DLD1 (cell line): ENCODE results near the gene SLC7A11.
"Not testable (repeated sequence)": the region's sequence is repeated elsewhere in the genome, so short reads cannot be mapped to it uniquely, and the experiment has no call there.

ENCODE experiments used
- in situ Hi-C: cut with HindIII; loops from 2 replicates; pipeline ENCODE4 v1.10.0; 2017; ENCODE audit warnings: low sequenced_read_pairs

Gene SLC7A11

DNA sequence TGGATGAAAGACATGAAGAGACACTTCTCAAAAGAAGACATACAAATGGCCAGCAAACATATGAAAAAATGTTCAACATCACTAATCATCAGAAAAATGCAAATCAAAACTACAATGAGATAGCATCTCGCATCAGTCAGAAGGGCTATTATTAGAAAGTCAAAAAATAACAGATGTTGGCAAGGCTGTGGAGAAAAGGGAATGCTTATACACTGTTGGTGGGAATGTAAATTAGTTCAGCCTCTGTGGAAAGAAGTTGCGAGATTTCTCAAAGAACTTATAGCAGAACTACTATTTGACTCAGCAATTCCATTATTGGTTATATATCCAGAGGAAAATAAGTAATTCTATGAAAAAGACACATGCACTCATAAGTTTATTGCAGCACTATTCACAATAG, 31.6 kb downstream of the SLC7A11 start:
- in situ Hi-C loops = not testable (repeated sequence)

DNA sequence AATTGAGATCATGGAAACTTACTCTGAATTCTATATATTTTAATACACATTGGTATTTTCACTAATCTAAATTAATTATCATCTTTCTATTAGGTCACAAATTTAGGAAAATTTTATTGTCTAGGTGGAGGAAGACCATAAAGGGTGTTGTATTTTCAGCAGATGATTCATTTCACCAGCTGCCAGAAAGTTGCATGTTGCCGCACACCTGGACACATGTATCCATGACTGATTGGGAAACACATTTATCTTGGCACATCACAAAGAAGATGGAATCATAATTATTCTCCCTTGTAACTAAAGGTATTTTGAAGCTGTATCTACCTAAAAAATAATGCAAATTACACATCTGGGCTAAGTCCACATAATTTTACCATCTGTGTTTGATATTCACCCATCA, 33.1 kb downstream of the SLC7A11 start:
- in situ Hi-C loops = no loop called here

DNA sequence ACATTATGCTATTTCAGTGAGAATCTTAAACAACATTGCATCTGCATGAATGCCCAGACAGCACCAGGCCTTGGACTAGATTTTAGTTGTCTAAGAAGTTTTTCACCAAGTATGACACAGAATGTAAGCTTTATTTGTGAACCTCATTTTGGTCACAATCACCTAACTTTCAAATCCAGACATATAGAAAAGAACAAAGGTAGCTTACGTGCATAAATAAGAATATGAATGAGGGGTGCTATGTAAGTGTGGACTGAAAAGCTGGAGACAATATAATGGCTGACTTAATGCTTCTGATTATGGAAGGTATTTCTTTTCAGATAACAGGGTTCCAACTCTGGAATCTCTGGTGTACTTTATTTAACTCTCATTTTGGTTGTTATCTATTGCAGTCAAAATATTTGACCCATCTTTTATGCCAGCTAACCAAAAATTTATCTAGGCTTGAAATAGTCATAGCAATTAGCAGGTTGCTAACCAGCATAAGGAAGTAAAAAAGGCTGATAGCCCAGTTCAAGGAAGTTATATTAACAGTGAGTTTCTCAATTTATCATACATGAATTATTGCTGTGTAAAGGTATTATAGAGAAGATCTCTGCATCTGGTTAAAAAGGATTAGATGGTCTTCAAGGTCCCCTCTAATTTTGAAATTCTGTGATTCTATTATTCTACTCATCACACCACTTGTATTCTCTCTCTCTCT, 36.5 kb downstream of the SLC7A11 start:
- in situ Hi-C loops = no loop called here

DNA sequence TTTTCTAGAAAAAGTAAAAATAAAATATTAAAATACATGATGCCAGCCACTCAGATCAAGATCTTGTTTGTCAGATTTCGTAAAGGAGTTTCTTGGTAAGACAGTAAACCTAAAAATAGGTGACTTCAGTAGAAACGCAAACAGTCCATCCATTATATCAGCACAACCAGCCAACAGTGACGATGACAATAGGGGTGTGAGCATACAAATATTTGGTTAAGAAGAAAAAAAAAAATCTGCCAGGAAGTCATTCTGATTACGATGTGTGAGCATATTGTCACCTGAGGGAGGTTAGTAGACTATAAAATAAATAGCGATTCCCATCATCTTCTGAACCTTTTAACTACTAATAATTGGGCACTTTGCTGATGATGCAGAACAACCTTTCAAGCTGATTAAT, 37.6 kb downstream of the SLC7A11 start:
- in situ Hi-C loops = no loop called here

DNA sequence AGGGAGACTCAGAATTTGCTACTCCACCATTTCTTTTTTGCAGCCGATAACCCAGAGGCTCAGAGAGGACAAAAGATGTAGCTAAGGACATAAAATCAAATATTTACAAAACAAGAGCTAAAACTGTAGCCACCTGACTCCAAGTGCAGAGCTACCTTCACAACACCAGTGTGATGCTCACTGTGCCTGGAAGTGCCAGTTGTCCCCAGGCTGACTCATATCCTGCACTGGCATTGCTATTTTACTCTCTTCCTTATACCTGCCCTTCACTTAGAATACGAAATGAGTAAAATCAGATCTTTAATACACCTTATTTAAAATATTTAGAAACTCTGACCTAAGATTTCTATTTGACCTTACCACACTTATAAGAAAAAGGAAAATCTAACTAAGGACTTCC, 39.5 kb downstream of the SLC7A11 start:
- in situ Hi-C loops = no loop called here

DNA sequence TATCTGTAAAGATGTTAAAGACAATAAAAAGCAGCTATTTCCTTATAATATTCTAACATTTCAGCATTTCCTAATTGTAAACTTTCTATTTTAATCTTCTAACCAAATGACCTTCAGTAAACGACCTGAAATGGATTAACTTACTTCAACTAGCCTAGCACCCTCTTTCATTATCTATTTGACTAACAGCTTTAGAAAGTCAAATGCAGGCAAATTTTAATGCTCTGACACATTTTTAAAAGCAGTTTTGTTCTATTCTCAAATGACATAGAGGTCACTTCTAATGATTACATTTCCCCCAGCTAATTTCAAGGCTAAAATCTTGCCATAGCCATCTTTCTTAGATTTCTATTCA, 41.9 kb downstream of the SLC7A11 start:
- in situ Hi-C loops = no loop called here

DNA sequence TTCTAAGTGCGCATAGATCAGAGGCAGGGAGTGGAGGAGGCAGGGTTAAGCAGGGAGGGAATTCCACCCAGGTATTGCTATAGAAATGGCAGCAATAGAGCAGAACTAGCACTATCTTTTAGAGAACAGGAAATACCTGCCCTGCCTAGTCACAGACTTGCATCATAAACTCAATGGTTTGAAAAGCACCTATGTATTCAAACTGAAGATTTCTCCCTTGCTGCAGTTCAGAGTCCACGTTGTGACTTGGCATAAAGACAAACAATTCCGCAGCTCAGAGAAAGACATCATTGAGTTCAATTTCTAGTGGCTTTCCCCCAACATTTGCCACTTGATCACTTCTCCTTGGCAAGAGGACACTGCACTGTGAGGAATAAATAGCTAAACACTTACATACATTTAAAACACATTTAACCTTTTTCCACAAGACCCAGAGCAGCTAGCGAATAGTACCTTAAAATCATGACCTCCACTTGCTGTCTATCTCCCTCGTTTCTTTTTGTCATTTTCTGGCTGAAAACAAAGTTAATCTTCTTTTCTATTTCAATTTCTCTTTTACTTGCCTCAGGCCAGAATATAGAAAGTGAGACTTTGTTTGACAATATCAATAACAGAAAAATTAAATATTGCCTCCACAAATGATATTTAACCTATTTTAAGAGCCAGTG, 42.4 kb downstream of the SLC7A11 start:
- in situ Hi-C loops = no loop called here

DNA sequence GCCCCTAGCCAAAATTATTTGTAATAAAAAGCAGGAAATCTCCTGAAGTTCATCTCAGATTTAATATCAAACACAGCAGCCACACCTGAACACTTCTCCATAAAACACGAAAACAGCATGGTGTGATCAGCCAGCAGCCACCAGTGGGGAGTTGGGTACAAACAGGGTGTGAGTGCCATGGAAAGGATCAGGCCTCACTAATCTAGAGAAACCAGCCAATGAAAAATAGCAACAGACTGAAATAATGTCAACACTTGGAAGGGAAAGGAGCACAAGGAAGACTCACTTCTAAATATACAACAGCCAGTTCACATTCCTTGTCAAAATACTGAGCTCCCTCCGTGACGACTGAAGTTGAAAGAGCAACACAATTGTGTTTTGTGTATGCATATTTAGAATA, 46.0 kb downstream of the SLC7A11 start:
- in situ Hi-C loops = no loop called here

DNA sequence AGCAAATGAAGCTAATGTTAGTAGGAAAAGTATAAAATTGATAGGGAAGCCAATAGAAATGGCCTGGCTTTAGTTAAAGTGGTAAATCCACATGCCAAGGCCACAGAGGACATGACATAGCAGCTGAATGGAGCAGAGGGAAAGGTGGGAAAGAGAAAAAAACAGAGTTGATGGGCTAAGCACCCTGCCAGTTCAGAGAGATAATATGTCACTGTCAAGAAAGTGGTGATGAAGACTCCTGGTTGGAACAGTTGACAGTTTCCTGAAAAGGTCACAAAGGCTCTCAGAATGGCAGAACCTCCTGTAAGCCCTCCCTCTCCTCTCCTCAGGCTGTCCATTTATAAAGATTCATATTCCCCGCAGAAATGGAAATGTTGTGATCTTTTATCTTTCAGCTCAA, 48.2 kb downstream of the SLC7A11 start:
- in situ Hi-C loops = no loop called here

DNA sequence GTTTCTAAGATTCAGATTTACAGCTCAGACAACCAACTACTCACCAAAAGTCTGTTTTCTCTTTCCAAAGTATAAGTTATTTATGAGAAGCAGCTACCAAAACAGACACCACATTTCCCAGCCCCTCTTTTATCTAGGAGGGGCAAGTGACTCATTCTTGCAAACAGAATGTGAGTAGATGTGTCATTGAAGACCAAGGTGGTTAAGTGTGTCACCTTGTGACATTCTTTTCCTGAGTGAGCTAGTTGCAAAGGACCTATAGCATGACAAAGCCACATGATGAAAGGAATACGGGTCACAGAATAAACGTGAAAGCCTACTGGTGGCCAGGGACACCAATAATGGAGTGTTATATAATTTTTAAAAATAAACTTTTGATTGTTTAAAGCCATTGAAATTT, 50.0 kb downstream of the SLC7A11 start:
- in situ Hi-C loops = no loop called here

DNA sequence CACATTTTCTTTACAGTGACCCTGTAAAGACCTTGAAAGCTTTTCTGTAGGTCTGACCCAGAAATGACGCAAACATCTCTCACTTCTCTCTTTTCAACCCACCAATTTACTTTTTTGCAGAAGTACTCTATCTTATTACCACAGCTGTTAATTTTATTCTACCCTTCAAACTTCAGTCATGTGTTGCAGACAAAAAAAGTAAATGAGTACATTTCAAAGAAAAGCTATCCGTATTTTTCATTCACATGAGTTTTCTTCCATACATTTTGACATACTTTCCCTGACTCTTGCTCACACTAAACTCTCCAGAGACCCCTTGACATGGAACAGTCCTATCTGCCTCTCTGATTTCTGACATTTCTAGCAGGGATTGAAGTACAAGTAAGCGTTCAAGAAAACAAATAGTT, 51.7 kb downstream of the SLC7A11 start:
- in situ Hi-C loops = no loop called here

DNA sequence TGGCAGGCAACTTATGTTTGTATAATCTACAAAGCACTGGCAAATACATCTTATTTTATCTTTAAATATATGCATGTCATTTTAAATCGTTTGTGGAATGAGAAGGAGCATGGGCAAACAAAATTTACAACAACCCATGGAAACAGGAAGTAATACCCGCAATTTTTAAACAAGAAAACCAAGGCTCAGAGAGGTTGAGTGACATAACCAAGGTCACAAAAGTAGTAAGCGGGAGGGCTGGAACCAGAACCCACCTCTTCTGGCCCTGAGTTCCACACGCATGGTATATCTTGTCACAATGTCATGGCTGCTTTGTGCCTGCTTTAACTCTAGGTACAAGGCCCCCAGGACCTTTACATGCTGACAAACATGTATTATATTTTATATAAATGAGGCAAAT, 52.9 kb downstream of the SLC7A11 start:
- in situ Hi-C loops = no loop called here

DNA sequence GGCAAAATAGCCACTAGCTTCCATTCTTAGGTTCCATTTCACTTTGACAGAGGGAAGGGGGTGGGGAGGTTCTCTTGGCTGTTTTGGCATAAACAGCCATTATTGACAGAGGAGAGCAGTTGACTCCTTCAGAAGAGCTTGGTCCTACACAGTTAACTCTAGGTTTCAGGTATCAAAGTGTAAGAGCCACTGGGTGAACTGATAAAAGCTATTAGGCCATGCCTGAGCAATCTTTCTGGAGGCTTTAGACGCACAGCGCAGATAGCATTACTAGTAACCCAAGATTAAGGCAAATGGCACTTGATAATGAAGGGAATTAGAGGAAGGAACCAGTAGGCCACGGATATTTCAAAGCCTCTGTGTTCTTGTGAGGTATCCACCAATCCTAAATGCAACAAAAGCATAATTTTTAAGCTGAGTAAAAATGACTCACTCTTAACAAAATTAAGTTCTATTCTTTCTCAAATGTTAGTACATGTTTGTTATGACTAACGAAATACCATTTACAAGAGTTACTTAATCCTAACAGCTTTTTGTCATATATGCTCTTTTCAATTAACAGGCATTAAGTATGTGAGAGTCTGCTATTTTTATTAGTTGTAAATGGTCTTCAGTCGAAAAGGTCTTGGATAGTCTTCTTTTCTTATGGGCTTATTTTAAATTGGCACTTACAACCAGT, 53.6 kb downstream of the SLC7A11 start:
- in situ Hi-C loops = no loop called here

DNA sequence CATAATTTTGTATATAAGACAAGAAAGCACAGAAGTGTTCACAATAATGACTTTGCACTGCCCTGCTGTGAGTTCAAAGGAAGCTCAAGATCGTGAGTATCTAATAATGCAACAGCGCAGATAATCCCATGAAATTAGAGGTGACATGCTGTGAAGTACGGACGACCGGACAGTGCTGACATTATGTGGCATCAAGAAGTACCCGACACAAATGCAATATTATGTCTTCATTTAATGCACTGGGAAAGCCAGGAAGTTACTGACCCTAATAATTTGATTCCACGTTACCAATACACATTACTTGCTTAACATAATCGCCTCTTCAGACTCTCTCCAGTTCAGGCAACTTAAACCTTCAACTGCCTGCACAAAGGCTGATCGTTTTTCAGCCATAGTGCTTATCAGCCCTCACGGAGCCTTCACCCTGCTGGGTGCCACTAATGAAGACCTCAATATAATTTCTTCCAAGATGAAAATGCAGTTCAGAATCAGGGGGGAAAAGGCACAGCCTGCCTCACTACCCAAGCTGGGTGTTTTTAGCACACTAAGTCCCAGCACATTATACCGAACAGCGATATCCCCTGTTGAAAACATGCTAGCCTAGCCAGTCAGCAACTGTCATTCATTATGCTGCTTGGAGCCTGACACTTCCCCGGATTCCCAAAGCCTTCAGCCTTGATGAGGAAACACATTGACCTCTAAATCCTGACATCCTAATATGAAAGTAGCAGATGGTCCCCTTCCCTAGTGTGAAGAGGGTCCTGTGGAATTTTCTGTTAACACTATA, 56.1 kb downstream of the SLC7A11 start:
- in situ Hi-C loops = no loop called here

DNA sequence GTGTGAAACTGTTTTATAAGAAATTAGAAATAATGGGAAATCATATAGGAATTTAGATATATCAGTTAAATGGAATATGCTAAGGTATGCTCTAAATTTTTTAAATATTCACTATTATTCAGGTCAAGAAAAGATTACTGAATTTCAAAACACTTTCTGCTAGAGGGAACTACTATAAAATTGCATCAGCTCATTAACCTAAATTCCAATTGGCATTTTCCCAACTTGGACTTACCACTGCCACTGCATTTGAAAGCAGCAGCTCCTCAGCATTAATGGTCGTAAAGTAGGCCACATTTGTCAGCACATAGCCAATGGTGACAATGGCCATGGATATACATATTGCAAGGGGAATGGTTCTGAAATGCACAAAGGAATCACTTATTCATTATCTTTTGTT, 57.3 kb downstream of the SLC7A11 start:
- in situ Hi-C loops = no loop called here

DNA sequence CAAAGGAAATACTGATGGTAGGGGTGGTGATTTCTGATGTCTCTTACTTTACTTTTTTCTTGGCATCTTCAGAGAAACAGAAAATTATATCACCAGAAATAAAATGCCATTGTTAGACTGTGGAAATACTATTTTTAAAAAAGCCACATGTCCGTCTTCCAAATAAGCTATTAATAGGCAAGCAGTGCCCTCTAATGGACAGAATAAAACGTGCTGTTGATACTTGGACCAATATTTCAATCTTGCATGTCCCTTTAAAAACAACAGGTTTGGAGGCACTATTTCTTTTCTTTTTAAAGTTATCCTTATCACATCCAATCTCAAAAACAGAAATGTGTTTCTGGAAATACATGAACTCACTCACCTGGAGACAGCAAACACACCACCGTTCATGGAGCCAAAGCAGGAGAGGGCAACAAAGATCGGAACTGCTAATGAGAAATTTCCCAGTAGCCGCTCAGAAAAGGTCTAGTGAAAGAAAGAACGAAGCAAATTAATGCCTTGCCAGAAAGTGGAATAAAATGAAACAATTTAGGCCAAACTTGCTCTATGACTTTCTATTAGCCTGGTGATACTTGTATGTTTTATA, 59.2 kb downstream of the SLC7A11 start:
- in situ Hi-C loops = no loop called here

DNA sequence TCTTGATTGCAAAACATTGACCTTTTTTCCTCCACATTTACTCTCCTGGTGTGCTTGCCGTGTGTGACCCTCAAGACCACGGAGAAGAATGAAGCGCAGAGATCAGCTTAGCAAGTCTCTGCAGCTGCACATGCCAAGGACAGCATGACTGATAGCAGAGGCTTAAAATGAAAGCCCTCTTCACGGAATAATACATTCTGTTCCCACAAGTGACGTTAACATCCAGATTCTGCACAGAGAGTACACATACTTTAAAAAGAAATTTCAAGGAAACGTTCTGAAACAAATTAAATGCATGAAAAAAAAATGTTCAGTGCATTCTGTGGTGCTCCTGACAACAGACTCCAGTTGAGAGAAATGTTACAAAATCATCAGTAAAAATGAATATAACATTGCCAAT, 60.9 kb downstream of the SLC7A11 start:
- in situ Hi-C loops = no loop called here

DNA sequence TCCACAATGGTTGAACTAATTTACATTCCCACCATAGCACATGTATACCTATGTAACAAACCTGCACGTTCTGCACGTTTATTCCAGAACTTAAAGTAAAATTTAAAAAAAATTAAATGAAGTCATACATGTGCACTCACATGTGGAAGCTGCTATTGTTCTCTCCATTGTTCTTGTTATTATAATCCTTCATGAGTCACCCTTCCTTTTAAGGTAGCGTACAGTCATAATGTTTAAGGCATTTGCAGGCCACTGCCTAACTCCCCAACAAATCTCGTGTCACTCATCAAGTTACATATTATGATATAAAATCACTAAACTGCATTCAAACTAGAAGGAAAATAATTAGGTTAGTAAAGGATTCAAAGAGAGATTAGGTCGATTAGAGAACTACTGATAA, 63.6 kb downstream of the SLC7A11 start:
- in situ Hi-C loops = no loop called here

DNA sequence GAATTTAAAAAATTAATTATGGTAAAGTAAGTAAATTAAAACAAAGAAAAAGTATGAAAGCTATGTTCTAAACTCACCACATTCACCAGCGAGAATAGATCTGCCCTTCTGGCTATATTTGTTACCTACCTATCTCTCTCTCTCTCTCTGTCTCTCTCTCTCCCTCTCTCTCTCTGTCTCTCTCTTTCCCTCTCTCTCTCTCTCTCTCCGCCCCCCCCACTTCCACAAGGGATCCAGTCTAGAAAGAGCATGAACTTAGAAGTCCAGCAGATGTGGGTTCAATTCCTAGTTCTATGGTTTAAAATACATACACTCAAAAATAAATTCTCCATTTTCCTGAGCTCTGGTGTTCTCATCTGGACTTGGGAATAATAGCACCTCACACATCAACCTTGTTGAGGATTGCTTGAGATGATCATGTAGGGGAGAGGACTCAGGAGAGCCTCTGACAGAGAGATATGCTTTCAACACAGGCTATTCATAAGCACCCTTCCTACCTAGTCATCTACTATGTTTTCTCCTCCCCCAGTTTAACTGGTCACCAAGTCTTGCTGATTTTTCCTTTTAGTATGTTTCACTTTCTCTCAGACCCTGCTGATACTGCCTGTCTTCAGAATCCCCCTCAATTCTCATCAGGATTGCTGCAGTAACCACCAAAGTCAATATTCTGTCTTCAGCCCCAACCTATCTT, 64.7 kb downstream of the SLC7A11 start:
- in situ Hi-C loops = no loop called here

DNA sequence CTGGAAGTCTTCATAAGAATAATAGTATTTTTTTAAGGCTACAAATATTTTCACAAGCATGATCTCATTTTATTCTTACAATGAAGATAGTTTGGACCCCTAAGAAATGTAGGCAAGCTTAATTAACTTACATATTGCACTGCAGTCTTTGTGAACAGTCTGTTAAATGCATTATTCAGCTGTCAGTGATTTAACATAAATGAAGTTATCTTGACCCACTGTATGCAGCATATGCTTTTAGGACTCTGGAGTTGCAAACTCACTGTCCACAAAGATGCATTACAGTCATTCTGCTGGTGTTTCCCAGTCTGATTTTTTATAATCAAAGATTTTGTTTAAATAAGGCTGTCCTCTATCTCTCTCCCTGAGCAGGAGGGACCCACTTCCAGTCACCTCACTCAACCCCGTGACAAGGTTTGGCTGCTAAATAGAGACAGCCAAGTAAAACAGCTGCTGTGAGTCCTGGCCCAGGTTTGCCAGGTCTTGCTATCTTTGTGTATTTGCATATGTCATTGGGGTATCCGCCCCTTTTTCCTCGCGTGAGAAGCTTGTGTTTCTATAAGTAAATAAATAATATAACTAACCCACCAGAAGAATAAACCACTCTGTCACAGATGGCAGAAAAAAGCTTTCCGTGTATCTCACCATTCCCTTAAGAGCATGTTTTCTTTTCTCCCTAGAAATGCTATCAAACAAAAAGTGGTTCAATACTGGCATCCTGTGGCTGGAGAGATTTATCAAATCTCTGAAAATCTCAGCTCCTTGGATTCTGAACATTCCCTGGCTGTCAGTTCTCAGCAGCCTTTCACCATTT, 67.0 kb downstream of the SLC7A11 start:
- in situ Hi-C loops = no loop called here
